ELF-1 (cell line): ENCODE results near the gene SOBP.

ENCODE experiments used
- DNase-seq: peaks from one replicate; pipeline ENCODE4 v3.0.0-alpha.2; 2016; ENCODE audit warnings: low read depth, low spot score

SOBP gene

GRCh38 chr6:107638493-107638892 is 148.6 kb downstream of the SOBP start:
- no peak for DNase-seq

- DNase-seq, result no peak
Observed at GRCh38 chr6:107639511-107639910, 149.6 kb downstream of the SOBP start.

- no peak for DNase-seq
Observed at GRCh38 chr6:107641071-107641470, 151.2 kb downstream of the SOBP start.

- no peak for DNase-seq
Observed at GRCh38 chr6:107641500-107641941, 151.6 kb downstream of the SOBP start.

GRCh38 chr6:107642095-107642860 is 152.4 kb downstream of the SOBP start:
- DNase-seq, result no peak

- no peak for DNase-seq
Observed at GRCh38 chr6:107642861-107643328, 153.0 kb downstream of the SOBP start.

- DNase-seq, result no peak
Observed at GRCh38 chr6:107644513-107644912, 154.6 kb downstream of the SOBP start.

GRCh38 chr6:107645740-107646139 is 155.8 kb downstream of the SOBP start:
- DNase-seq, result no peak

GRCh38 chr6:107646176-107646575 is 156.3 kb downstream of the SOBP start:
- DNase-seq, result no peak

- DNase-seq, result no peak
Observed at GRCh38 chr6:107646776-107647438, 157.0 kb downstream of the SOBP start.

GRCh38 chr6:107647439-107647948 is 157.6 kb downstream of the SOBP start:
- no peak for DNase-seq

- no peak for DNase-seq
Observed at GRCh38 chr6:107648983-107649382, 159.1 kb downstream of the SOBP start.

GRCh38 chr6:107652526-107653182 is 162.7 kb downstream of the SOBP start:
- no peak for DNase-seq

- DNase-seq, result no peak
Observed at GRCh38 chr6:107653183-107653580, 163.3 kb downstream of the SOBP start.

- no peak for DNase-seq
Observed at GRCh38 chr6:107653861-107654394, 164.0 kb downstream of the SOBP start.

GRCh38 chr6:107654764-107655163 is 164.8 kb downstream of the SOBP start:
- no peak for DNase-seq

GRCh38 chr6:107655245-107655644 is 165.3 kb downstream of the SOBP start:
- DNase-seq, result peak; percentile 51

- no peak for DNase-seq
Observed at GRCh38 chr6:107655864-107656263, 165.9 kb downstream of the SOBP start.

- no peak for DNase-seq
Observed at GRCh38 chr6:107656401-107656800, 166.5 kb downstream of the SOBP start.

GRCh38 chr6:107656883-107657282 is 167.0 kb downstream of the SOBP start:
- DNase-seq, result no peak

- no peak for DNase-seq
Observed at GRCh38 chr6:107657373-107657754, 167.4 kb downstream of the SOBP start.
